ENCODE results near the gene CFAP90.

The CFAP90 gene

GRCh38 chr5:7803937-7804336 is 47.0 kb downstream of the CFAP90 start:
- Histone ChIP-seq H3K4me3 (no peak overlapping the region), H3K27ac (no peak overlapping the region)
- no peak for DNase-seq (ENCODE audit: low spot score)
- TF ChIP-seq, protein P1, sequence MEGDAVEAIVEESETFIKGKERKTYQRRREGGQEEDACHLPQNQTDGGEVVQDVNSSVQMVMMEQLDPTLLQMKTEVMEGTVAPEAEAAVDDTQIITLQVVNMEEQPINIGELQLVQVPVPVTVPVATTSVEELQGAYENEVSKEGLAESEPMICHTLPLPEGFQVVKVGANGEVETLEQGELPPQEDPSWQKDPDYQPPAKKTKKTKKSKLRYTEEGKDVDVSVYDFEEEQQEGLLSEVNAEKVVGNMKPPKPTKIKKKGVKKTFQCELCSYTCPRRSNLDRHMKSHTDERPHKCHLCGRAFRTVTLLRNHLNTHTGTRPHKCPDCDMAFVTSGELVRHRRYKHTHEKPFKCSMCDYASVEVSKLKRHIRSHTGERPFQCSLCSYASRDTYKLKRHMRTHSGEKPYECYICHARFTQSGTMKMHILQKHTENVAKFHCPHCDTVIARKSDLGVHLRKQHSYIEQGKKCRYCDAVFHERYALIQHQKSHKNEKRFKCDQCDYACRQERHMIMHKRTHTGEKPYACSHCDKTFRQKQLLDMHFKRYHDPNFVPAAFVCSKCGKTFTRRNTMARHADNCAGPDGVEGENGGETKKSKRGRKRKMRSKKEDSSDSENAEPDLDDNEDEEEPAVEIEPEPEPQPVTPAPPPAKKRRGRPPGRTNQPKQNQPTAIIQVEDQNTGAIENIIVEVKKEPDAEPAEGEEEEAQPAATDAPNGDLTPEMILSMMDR (IDR thresholded peaks at IDR 0.05) = no peak

- no peak for DNase-seq (ENCODE audit: low spot score)
- Histone ChIP-seq H3K27ac (peak overlapping the region in 1 of 2 donors; percentile 5), H3K4me3 (no peak overlapping the region)
- TF ChIP-seq, protein P1 (IDR thresholded peaks at IDR 0.05) = no peak
Measured at GRCh38 chr5:7802855-7803254, 48.1 kb downstream of the CFAP90 start.

DNA sequence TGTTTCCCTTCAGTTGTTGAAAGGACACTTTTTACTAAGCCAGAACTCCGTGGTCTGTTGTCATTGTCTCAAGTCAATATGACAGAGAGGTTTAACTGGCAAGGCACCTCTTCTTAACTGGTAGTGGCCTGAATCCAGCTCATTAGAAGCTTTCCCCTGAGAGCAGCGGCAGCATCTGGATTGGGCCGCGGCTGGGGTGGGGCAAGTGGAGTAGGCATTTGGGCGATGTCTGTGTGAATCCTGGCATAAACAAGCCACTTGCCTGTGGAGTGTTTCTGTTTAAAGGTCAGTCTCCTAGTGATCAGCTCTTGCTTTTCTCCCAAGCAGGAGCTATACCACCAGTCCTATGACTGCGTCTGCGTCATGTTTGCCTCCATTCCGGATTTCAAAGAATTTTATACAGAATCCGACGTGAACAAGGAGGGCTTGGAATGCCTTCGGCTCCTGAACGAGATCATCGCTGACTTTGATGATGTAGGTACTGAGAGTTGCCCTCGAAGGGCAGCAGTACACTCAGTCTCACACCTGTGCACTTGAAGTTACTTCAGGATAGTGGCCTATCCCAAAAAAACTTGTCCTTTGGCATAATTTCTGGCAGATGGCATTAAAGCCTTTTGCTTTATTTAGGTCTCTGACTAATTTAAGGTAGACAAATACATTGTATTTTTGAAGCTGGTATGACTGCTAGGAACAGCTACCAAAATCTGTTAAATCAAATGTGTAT is 48.9 kb downstream of the CFAP90 start:
- no peak for DNase-seq (ENCODE audit: low spot score)
- TF ChIP-seq, protein P1 (IDR thresholded peaks at IDR 0.05) = no peak

GRCh38 chr5:7795306-7795705 is 55.6 kb downstream of the CFAP90 start:
- H3K27ac ChIP-seq = no peak overlapping the region
- H3K4me3 ChIP-seq = no peak overlapping the region
- TF ChIP-seq, protein P1 (IDR thresholded peaks at IDR 0.05) = no peak
- DNase-seq (ENCODE audit: low spot score) = no peak

More for the DNA sequence above, 48.9 kb downstream of the CFAP90 start:
- no peak overlapping the region for H3K27ac ChIP-seq
- no peak overlapping the region for H3K4me3 ChIP-seq

GRCh38 chr5:7794823-7795222 is 56.1 kb downstream of the CFAP90 start:
- DNase-seq (ENCODE audit: low spot score) = no peak
- Histone ChIP-seq H3K4me3 (no peak overlapping the region), H3K27ac (no peak overlapping the region)
- TF ChIP-seq, protein P1 (IDR thresholded peaks at IDR 0.05) = no peak

DNA sequence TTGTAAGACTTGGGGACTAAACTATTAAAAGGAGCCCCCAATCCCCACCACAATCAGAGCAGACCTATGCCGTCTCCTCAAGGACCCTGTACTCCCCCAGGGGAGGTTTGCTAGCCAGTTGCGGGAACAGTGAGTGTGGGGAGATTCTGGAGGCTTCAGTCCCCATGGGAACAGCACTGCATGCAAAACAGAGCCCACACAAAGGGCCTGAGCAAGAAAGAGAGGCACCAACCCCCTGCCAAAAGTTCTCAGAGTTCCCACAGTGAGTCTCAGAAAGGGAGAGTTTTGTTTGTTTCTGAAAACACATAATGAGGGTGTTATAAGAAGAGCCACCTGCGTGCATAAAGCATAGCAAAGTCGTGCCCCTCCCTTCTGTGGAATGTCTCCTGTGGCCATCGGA is 56.6 kb downstream of the CFAP90 start:
- no peak overlapping the region for H3K4me3 ChIP-seq
- no peak for DNase-seq (ENCODE audit: low spot score)
- TF ChIP-seq, protein P1 (IDR thresholded peaks at IDR 0.05) = no peak
- no peak overlapping the region for H3K27ac ChIP-seq

DNA sequence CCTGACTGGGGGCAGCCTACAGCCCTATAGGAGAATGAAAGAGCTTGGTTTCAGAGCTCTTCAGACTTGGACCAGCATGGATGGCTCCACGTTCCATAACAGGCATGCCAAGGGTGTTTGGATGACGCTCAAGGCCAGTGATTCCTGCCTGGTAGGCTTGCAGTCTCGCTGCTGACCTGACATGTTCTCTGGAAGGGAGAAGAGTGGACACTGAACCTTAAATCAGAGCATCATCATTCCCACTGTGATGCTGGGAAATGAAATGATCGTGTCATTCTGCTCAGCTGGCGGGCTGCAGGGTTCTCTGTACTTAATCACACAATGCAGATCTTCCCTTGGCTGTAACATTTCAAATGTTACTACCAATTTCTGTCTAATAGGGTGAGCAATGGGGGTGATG is 57.0 kb downstream of the CFAP90 start:
- DNase-seq (ENCODE audit: low spot score) = no peak
- Histone ChIP-seq H3K4me3 (no peak overlapping the region), H3K27ac (no peak overlapping the region)
- TF ChIP-seq, protein P1 (IDR thresholded peaks at IDR 0.05) = no peak

Measured in coronary artery (tissue), 2 donors.